GM12878 (cell line): ENCODE measurements around the gene TOP2B. TPM values are rescaled to one million over a fixed set of nuclear protein-coding genes. Genes with fewer than 3 reads are reported as not detected.

ENCODE experiments used
- ATAC-seq: fragments of 200-7000 bp; cut with Tn5 transposase; 3 replicates; pipeline ENCODE4 v1.9.1; 2020; ENCODE audit warnings: mild to moderate bottlenecking, moderate library complexity
- BruUV-seq: library from RNA; stranded (reverse); fragments of 400-500 nt; replicated peaks from 2 replicates; lab custom pipeline; 2021; lab: Mats Ljungman, UMichigan
- CTCF ChIA-PET: fragments of 300-600 bp; sonication (Branson Sonifier 250); formaldehyde crosslinking; extraction: SDS; loops from one replicate; lab custom pipeline; 2021; ENCODE audit warnings: inconsistent platforms; lab: Yijun Ruan, JAX
- POLR2A ChIA-PET: fragments of 350-600 bp; formaldehyde crosslinking; extraction: SDS; loops from one replicate; lab custom pipeline; 2021; ENCODE audit warnings: inconsistent platforms; lab: Charles Lee
- RAD21 ChIA-PET: fragments of 300-600 bp; sonication (Branson Sonifier 250); formaldehyde crosslinking; loops from one replicate; lab custom pipeline; 2023; ENCODE audit warnings: antibody characterized with exemption; ENCODE audit not compliant: unreplicated experiment; lab: Charles Lee
- SMC1A ChIA-PET: fragments of 300-600 bp; sonication (Branson Sonifier 250); formaldehyde crosslinking; loops from one replicate; lab custom pipeline; 2023; ENCODE audit not compliant: unreplicated experiment, uncharacterized antibody; lab: Charles Lee
- DNase-seq: peaks from one replicate; pipeline ENCODE4 v3.0.0-alpha.2; 2011; ENCODE audit warnings: low read depth, low spot score
- FAIRE-seq: peaks from 3 replicates; lab custom pipeline; 2011; peaks lifted over from hg19 to GRCh38; lab: Jason Lieb, UNC
- H2AFZ ChIP-seq: 2 replicates; pipeline ENCODE4 v1.6.0; 2011; ENCODE audit warnings: low read depth, low read length, control low read depth; ENCODE audit not compliant: control insufficient read depth
- H3K27ac ChIP-seq: 2 replicates; pipeline ENCODE4 v1.5.1; 2011; ENCODE audit warnings: control low read depth; ENCODE audit not compliant: control insufficient read depth, insufficient read depth
- H3K27me3 ChIP-seq, 2 experiments: replicated peaks in 1 of 2; 2 replicates each; pipeline versions ENCODE4 v1.6.0 to v1.6.1; 2011; ENCODE audit warnings: low read length in 1 of 2; ENCODE audit not compliant: control insufficient read depth in 2 of 2, insufficient read depth in 2 of 2
- H3K36me3 ChIP-seq, 2 experiments: 2 replicates each; pipeline ENCODE4 v1.5.1; 2011; ENCODE audit warnings: low read length in 1 of 2; ENCODE audit not compliant: control insufficient read depth in 2 of 2, insufficient read depth in 2 of 2
- H3K4me1 ChIP-seq: 2 replicates; pipeline ENCODE4 v1.6.1; 2011; ENCODE audit warnings: mild to moderate bottlenecking, low read length, moderate library complexity, mixed read lengths; ENCODE audit not compliant: control insufficient read depth, insufficient read depth
- H3K4me2 ChIP-seq: 2 replicates; pipeline ENCODE4 v1.6.0; 2011; ENCODE audit warnings: control low read depth; ENCODE audit not compliant: control insufficient read depth, insufficient read depth
- H3K4me3 ChIP-seq: fragments of 200-600 bp; sonication (generic); 2 replicates; pipeline ENCODE4 v1.5.1; 2016
- H3K79me2 ChIP-seq: 2 replicates; pipeline ENCODE4 v1.6.0; 2011; ENCODE audit warnings: low read length; ENCODE audit not compliant: control insufficient read depth, insufficient read depth
- H3K9ac ChIP-seq: 2 replicates; pipeline ENCODE4 v1.8.0; 2011; ENCODE audit warnings: low read length, control low read depth, mixed read lengths; ENCODE audit not compliant: control insufficient read depth, insufficient read depth
- H3K9me3 ChIP-seq: replicated peaks from 3 replicates; pipeline ENCODE4 v1.5.1; 2011; ENCODE audit warnings: mild to moderate bottlenecking, low read length; ENCODE audit not compliant: control insufficient read depth, insufficient read depth
- H4K20me1 ChIP-seq: 2 replicates; pipeline ENCODE4 v1.6.0; 2011; ENCODE audit not compliant: control insufficient read depth, insufficient read depth
- ESRRA ChIP-seq: IDR thresholded peaks from 2 replicates; pipeline ENCODE4 v1.6.1; 2012; ENCODE audit warnings: mild to moderate bottlenecking, low read length, improper control_type of control experiment
- PAX8 ChIP-seq: fragments of 450-650 bp; IDR thresholded peaks from 2 replicates; pipeline ENCODE4 v1.6.1; 2017; ENCODE audit warnings: mild to moderate bottlenecking, moderate library complexity
- WGBS: methylation state at CpG from one replicate; pipeline ENCODE4 v1.1.6; 2016; ENCODE audit warnings: low lambda C conversion rate; ENCODE audit not compliant: insufficient replicate concordance, insufficient coverage; ENCODE audit errors: missing lambda C conversion rate; 5-methylcytosine and 5-hydroxymethylcytosine counted together
- in situ Hi-C: fragments of 300-500 bp; cut with MboI; formaldehyde crosslinking; loops from 9 replicates; pipeline ENCODE4 v1.14.3; 2018; ENCODE audit warnings: mixed read lengths
- intact Hi-C: fragments of 100-400 bp; cut with micrococcal nuclease; formaldehyde crosslinking; loops from one replicate; pipeline ENCODE4 v1.14.2; 2022; ENCODE audit not compliant: unreplicated experiment
- polyA plus RNA-seq, 11 experiments: library from polyadenylated mRNA; depleted of rRNA in 4 of 11; unstranded in 6 of 11; stranded (reverse) in 5 of 11; fragments of >200 nt; fragmentation: Nextera tagmentation in 4 of 11; fragmentation: Illumina TruSeq in 1 of 11; extraction: Ambion mirVana in 4 of 11; extraction: Trizol in 1 of 11; gene quantifications; 1 replicate in 1 of 11; 2 replicates in 10 of 11; pipeline versions ENCODE4 v1.2.1 to v1.2.3, GENCODE V29; 2011 to 2016; ENCODE audit warnings: inconsistent platforms in 2 of 11, missing spikeins in 2 of 11, low read depth in 1 of 11
- total RNA-seq, 4 experiments: library from RNA; depleted of rRNA in 3 of 4; stranded (reverse); fragments of >200 nt in 3 of 4; fragmentation: Illumina TruSeq in 1 of 4; extraction: Trizol in 1 of 4; gene quantifications; 2 replicates each; pipeline versions ENCODE4 v1.2.1 to v1.2.3, GENCODE V29; 2013 to 2021
- TF ChIP-seq, protein P1 (sequence below): fragments of 450-650 bp; IDR thresholded peaks from 2 replicates; pipeline ENCODE4 v1.6.1; 2016; ENCODE audit warnings: mild to moderate bottlenecking, moderate library complexity, borderline replicate concordance
- TF ChIP-seq, protein P2 (sequence below): fragments of 450-650 bp; IDR thresholded peaks from 2 replicates; pipeline ENCODE4 v1.6.1; 2016; ENCODE audit warnings: mild to moderate bottlenecking
- TF ChIP-seq, protein P3 (sequence below): fragments of 150-350 bp; IDR thresholded peaks from 2 replicates; pipeline ENCODE4 v1.6.1; 2014; ENCODE audit warnings: mild to moderate bottlenecking, low read depth, low read length
- TF ChIP-seq, protein P4 (sequence below): fragments of 450-650 bp; IDR thresholded peaks from 2 replicates; pipeline ENCODE4 v1.6.1; 2017; ENCODE audit warnings: mild to moderate bottlenecking, moderate library complexity

TOP2B gene
- total and polyA plus RNA-seq, 10 of the 15 experiments (the other 5 are each of a cell fraction or from before 2014, with no cell fraction given): 28.6 to 134 (median 83.4) TPM

DNA sequence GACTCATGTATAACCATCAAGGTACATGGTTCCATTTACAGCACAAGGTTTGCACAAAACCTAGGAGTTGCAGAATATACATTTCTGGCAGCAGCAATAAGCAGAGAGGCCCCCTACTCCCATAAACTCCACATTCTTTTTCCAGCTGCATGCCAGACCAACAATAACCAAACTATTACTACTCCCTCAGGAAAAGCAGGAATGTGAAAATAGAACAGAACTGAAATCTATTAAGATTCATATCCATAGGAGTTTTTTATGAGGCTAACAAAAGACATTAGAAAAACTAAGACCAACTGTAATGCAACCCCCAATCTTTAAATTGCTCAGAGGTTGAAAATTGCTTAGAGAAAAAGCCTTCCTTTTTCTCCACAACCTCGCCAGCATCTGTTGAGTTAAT lies 27.6 kb upstream of the TOP2B start:
- SMC1A ChIA-PET: no interaction called here
- H3K27me3 ChIP-seq: no peaks in the 10 kb centered on the region
- no peaks in the 10 kb centered on the region for H3K9me3 ChIP-seq
- RAD21 ChIA-PET: no interaction called here
- H3K36me3 ChIP-seq: no peaks in the 10 kb centered on the region
- DNase-seq (no peak), ATAC-seq (no peak), FAIRE-seq (no peak)
- H3K27ac ChIP-seq: no peak overlapping the region
- H3K79me2 ChIP-seq: no peaks in the 10 kb centered on the region
- CTCF ChIA-PET: no interaction called here
- intact Hi-C loops (no loop called here), in situ Hi-C loops (no loop called here)
- no TSS peak for BruUV-seq
- H3K4me1 ChIP-seq: no peaks in the 10 kb centered on the region
- no peaks in the 10 kb centered on the region for H4K20me1 ChIP-seq
- no peak overlapping the region for H3K9ac ChIP-seq
- TF ChIP-seq PAX8 (no peak), ESRRA (no peak)
- TF ChIP-seq, protein P1, sequence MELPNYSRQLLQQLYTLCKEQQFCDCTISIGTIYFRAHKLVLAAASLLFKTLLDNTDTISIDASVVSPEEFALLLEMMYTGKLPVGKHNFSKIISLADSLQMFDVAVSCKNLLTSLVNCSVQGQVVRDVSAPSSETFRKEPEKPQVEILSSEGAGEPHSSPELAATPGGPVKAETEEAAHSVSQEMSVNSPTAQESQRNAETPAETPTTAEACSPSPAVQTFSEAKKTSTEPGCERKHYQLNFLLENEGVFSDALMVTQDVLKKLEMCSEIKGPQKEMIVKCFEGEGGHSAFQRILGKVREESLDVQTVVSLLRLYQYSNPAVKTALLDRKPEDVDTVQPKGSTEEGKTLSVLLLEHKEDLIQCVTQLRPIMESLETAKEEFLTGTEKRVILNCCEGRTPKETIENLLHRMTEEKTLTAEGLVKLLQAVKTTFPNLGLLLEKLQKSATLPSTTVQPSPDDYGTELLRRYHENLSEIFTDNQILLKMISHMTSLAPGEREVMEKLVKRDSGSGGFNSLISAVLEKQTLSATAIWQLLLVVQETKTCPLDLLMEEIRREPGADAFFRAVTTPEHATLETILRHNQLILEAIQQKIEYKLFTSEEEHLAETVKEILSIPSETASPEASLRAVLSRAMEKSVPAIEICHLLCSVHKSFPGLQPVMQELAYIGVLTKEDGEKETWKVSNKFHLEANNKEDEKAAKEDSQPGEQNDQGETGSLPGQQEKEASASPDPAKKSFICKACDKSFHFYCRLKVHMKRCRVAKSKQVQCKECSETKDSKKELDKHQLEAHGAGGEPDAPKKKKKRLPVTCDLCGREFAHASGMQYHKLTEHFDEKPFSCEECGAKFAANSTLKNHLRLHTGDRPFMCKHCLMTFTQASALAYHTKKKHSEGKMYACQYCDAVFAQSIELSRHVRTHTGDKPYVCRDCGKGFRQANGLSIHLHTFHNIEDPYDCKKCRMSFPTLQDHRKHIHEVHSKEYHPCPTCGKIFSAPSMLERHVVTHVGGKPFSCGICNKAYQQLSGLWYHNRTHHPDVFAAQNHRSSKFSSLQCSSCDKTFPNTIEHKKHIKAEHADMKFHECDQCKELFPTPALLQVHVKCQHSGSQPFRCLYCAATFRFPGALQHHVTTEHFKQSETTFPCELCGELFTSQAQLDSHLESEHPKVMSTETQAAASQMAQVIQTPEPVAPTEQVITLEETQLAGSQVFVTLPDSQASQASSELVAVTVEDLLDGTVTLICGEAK: no peak
- TF ChIP-seq, protein P2, sequence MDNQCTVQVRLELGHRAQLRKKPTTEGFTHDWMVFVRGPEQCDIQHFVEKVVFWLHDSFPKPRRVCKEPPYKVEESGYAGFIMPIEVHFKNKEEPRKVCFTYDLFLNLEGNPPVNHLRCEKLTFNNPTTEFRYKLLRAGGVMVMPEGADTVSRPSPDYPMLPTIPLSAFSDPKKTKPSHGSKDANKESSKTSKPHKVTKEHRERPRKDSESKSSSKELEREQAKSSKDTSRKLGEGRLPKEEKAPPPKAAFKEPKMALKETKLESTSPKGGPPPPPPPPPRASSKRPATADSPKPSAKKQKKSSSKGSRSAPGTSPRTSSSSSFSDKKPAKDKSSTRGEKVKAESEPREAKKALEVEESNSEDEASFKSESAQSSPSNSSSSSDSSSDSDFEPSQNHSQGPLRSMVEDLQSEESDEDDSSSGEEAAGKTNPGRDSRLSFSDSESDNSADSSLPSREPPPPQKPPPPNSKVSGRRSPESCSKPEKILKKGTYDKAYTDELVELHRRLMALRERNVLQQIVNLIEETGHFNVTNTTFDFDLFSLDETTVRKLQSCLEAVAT: no peak
- TF ChIP-seq, protein P3, sequence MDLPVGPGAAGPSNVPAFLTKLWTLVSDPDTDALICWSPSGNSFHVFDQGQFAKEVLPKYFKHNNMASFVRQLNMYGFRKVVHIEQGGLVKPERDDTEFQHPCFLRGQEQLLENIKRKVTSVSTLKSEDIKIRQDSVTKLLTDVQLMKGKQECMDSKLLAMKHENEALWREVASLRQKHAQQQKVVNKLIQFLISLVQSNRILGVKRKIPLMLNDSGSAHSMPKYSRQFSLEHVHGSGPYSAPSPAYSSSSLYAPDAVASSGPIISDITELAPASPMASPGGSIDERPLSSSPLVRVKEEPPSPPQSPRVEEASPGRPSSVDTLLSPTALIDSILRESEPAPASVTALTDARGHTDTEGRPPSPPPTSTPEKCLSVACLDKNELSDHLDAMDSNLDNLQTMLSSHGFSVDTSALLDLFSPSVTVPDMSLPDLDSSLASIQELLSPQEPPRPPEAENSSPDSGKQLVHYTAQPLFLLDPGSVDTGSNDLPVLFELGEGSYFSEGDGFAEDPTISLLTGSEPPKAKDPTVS: no peak
- TF ChIP-seq, protein P4, sequence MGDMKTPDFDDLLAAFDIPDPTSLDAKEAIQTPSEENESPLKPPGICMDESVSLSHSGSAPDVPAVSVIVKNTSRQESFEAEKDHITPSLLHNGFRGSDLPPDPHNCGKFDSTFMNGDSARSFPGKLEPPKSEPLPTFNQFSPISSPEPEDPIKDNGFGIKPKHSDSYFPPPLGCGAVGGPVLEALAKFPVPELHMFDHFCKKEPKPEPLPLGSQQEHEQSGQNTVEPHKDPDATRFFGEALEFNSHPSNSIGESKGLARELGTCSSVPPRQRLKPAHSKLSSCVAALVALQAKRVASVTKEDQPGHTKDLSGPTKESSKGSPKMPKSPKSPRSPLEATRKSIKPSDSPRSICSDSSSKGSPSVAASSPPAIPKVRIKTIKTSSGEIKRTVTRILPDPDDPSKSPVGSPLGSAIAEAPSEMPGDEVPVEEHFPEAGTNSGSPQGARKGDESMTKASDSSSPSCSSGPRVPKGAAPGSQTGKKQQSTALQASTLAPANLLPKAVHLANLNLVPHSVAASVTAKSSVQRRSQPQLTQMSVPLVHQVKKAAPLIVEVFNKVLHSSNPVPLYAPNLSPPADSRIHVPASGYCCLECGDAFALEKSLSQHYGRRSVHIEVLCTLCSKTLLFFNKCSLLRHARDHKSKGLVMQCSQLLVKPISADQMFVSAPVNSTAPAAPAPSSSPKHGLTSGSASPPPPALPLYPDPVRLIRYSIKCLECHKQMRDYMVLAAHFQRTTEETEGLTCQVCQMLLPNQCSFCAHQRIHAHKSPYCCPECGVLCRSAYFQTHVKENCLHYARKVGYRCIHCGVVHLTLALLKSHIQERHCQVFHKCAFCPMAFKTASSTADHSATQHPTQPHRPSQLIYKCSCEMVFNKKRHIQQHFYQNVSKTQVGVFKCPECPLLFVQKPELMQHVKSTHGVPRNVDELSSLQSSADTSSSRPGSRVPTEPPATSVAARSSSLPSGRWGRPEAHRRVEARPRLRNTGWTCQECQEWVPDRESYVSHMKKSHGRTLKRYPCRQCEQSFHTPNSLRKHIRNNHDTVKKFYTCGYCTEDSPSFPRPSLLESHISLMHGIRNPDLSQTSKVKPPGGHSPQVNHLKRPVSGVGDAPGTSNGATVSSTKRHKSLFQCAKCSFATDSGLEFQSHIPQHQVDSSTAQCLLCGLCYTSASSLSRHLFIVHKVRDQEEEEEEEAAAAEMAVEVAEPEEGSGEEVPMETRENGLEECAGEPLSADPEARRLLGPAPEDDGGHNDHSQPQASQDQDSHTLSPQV: no peak
- POLR2A ChIA-PET: no interaction called here
- H3K4me3 ChIP-seq: no peak overlapping the region
- H3K4me2 ChIP-seq: no peak overlapping the region
- 11% methylated on average over 1 of the region's 1 CpG for WGBS
- H2AFZ ChIP-seq: no peak overlapping the region
